Rectal smooth muscle tissue (tissue), 1 donor: ENCODE results near the gene SETD3.
"Not testable (repeated sequence)": the region's sequence is repeated elsewhere in the genome, so short reads cannot be mapped to it uniquely, and the experiment has no call there.

Experiments used
- H3K27ac ChIP-seq: one replicate; pipeline ENCODE4 v1.7.0; 2013; ENCODE audit warnings: low read depth, low read length, inconsistent platforms
- H3K27me3 ChIP-seq: one replicate; pipeline ENCODE4 v1.7.0; 2013; ENCODE audit warnings: low read length; ENCODE audit not compliant: control insufficient read depth, insufficient read depth
- H3K36me3 ChIP-seq: one replicate; pipeline ENCODE4 v1.7.0; 2013; ENCODE audit warnings: low read length; ENCODE audit not compliant: control insufficient read depth, insufficient read depth
- H3K4me1 ChIP-seq: one replicate; pipeline ENCODE4 v1.7.0; 2013; ENCODE audit warnings: low read length; ENCODE audit not compliant: control insufficient read depth, insufficient read depth
- H3K4me3 ChIP-seq: one replicate; pipeline ENCODE4 v1.7.0; 2013; ENCODE audit warnings: low read length
- H3K9ac ChIP-seq: one replicate; pipeline ENCODE4 v1.7.0; 2013; ENCODE audit warnings: low read length

The SETD3 gene

GRCh38 chr14:99349721-99350495 lies 130.8 kb downstream of the SETD3 start:
- Histone ChIP-seq H3K9ac (no peak overlapping the region), H3K4me3 (no peak overlapping the region), H3K27ac (no peak overlapping the region), H3K36me3 (no peaks in the 10 kb centered on the region), H3K27me3 (no peaks in the 10 kb centered on the region), H3K4me1 (no peaks in the 10 kb centered on the region)

GRCh38 chr14:99348816-99349614 lies 131.6 kb downstream of the SETD3 start:
- H3K4me3 ChIP-seq, result no peak overlapping the region
- H3K36me3 ChIP-seq, result no peaks in the 10 kb centered on the region
- no peaks in the 10 kb centered on the region for H3K27me3 ChIP-seq
- H3K4me1 ChIP-seq, result no peaks in the 10 kb centered on the region
- no peak overlapping the region for H3K27ac ChIP-seq
- no peak overlapping the region for H3K9ac ChIP-seq

- H3K9ac ChIP-seq, result not testable (repeated sequence)
Observed at GRCh38 chr14:99348231-99348630, 132.4 kb downstream of the SETD3 start.

More at GRCh38 chr14:99348231-99348630, 132.4 kb downstream of the SETD3 start:
- H3K4me3 ChIP-seq, H3K27ac ChIP-seq, H3K36me3 ChIP-seq, H3K27me3 ChIP-seq, H3K4me1 ChIP-seq: not testable (repeated sequence)
